ENCODE results near the gene BUB3.
"Not testable (repeated sequence)": the region's sequence is repeated elsewhere in the genome, so short reads cannot be mapped to it uniquely, and the experiment has no call there.

Gene BUB3

DNA sequence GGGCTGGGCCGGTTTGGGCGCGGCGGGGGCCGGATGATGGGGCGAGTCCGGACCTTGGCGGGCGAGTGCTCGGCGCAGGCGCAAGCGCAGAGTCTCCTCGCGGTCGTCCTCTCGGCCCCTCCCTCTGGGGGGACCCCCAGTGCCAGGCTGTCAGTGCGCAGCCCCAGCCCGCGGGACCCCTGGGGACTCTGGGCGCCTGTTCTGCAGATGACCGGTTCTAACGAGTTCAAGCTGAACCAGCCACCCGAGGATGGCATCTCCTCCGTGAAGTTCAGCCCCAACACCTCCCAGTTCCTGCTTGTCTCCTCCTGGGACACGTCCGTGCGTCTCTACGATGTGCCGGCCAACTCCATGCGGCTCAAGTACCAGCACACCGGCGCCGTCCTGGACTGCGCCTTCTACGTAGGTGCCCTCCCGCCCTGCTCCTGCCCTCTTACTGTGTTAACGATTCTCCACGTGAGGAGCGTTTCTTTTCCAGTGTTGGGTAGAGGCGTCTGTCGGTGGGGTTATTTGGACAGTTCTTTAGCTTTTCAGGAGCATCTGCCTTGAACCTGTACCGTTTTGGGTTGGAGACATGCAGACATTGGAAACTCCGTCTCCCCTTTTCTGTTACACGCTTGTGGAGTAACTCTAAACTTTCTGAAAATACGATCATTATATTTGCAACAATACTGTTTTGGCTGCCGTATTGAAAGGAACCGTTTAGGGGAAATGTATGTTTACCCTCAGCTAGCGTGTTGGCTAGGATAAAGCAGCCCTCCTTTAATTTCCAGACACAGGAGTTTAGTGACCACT is 706 bp downstream of the BUB3 start:
- peak; percentile 45 for DNase-seq

DNA sequence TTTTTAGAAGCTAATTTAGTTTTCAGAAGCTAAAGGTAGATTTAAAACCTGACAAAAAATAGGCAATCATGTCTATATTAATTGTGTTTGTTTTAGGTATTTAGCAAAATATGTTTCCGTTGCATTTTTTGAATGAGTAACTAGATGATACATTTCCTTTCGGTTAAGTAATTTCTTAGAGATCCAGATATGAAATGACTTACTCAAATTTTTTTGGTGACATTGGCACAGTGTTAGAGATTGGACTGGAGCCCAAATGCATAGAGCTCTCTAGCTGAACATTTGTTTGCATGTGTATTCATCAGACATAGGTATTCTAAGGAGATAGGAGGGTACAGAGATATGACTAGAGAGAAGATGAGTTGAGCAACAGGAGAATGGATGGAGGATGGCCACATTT is 1.9 kb downstream of the BUB3 start:
- DNase-seq: peak; percentile 36

DNA sequence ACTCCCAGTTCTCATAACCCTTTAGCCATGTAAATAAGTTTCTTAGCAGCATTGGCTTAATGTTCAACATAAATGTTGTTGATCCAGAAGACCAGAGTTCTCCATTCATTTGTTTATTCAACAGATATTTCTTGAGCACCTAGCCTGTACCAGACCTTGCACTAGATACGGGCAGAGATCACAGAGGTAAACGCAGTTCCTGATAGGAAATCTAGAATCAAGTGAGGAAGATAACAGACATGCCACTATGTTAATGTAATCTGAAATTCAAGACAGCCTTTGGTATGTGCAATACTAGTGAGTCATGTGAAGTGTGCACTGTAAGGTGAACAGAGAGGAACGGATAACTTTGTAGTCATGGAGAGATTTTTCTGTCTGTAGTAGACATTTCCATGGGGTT is 3.0 kb downstream of the BUB3 start:
- DNase-seq: peak; percentile 31

DNA sequence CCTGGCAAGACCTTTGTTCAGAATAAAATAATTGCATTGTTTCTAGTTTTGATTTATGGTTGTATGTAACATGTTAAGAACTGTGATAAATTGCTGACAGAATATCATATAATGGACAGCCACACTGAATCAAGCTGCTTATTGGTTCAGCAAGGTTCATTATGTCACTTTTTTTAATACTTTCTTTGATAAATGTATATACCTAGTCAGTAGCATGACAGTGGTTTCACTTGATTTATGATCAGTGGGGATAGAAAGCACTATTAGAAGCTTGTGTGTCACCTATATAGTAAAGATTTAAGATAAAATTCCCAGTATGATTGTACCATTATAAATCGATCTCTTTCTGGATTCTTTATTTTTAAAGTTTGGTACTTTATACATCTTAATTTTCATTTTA is 4.5 kb downstream of the BUB3 start:
- no peak for DNase-seq

DNA sequence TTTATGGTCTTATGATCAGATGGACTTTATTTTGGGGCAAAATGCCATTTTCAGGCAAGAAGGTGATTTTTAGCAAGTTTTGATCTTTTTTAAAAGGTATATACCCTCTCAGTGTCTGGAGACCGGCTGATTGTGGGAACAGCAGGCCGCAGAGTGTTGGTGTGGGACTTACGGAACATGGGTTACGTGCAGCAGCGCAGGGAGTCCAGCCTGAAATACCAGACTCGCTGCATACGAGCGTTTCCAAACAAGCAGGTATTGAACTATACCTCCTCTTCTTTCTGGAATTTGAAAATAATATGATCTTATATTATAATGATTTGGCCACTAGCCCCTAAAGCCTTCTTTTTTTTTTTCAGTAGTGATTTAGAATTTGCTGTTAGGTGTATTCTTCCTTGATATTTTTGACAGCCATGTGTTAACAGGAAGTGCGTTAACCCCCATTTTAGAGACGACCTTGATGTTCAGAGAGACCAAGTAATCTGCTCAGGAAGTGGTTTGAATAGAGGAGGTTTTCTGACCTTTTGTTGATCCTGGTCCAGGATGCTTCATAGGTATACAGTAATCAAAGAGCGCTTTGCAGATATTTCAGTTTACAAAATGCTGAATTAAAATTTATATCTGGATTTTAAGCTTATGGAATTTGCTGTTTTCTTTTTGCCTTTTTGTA is 6.2 kb downstream of the BUB3 start:
- DNase-seq: no peak

DNA sequence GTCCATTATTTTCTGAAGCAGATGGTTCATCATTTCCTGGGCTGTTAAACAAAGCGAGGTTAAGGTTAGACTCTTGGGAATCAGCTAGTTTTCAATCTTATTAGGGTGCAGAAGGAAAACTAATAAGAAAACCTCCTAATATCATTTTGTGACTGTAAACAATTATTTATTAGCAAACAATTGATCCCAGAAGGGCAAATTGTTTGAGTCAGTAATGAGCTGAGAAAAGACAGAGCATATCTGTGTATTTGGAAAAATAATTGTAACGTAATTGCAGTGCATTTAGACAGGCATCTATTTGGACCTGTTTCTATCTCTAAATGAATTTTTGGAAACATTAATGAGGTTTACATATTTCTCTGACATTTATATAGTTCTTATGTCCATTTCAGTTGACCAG is 10.1 kb downstream of the BUB3 start:
- DNase-seq: no peak

DNA sequence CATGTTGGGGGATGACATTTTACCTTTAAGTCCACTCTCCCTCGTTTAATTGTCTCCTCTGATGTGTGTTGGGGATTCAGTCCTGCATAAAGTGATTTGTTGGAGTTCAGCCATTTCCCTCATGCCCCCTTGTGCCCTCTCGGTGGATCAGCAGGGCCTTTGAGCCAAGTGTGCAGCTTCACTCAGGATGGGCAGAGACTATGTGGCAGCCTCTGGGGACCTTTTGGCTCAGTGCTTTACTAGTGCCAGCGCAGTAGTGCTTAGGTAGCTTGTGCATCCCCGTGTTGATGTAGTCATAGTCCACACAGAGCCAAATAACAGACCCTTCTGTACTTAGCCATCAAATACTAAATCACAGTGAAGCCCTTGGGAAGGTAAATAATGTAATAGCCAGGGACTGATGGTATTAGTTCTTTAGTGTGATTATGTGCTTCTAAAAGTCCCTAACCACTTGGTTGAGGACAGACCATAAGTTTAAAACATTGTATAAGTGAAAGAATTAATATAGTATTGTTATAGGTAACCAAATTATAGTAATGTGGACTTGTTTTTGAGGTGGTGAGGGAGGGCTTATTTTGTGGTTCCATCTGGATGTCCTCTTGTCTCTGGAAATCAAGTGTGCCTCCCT is 11.4 kb downstream of the BUB3 start:
- DNase-seq: no peak

DNA sequence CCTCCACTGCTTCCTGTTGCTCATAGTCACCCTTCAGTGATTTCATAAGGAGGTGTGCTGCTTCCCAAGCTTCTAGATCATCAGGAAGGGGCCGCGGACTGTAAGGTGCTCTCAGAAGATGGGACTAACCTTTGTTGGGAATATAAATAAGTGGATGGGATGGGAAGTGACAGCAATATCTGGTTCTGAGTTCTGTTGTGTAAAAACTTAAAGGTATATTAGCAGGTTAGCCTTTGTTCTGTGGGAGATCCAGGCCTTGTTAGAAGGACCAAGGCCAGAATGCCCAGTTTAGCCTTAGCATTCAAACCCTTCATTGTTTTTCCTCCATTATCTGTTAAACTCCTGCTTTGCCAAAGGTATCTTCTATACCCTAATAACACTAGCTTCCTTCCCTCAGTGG is 12.4 kb downstream of the BUB3 start:
- no peak for DNase-seq

DNA sequence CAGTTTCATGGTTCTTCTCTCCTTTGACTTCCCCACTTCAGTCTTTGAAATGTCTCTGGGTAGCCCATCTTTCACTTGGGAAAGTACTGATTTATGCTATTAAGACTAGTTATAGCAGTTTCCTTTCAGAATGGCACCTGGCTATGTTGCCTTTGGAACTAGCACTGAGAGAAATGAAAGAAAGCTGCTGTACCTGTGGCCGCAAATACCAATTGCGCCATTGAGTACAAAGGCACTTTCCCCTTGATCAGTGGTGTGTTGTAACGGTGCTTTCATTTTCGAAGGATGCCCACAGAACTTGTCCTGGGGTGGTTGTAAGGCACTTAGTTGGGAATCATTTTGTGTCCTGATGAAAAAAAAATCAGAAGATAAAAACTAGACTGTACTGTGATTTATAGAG is 16.8 kb downstream of the BUB3 start:
- no peak for DNase-seq

DNA sequence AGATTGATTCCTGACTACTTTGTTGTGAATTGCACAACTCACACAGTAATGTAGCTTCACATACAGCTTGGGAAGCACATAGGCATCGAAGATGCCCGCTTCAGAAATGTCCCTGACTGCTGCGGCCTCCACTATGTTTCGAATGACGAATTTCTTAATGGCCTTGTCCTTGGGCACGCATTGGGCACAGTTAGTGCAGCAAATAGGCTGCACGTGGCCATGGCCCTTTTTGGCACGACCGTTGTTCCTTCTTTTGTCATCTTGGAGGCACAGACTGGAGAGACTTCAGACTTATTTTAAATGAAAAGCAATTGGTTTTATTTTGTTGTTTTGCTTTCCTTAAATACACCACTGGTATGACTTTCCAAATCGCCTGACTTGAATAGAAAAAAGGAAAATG is 17.4 kb downstream of the BUB3 start:
- DNase-seq: not testable (repeated sequence)

DNA sequence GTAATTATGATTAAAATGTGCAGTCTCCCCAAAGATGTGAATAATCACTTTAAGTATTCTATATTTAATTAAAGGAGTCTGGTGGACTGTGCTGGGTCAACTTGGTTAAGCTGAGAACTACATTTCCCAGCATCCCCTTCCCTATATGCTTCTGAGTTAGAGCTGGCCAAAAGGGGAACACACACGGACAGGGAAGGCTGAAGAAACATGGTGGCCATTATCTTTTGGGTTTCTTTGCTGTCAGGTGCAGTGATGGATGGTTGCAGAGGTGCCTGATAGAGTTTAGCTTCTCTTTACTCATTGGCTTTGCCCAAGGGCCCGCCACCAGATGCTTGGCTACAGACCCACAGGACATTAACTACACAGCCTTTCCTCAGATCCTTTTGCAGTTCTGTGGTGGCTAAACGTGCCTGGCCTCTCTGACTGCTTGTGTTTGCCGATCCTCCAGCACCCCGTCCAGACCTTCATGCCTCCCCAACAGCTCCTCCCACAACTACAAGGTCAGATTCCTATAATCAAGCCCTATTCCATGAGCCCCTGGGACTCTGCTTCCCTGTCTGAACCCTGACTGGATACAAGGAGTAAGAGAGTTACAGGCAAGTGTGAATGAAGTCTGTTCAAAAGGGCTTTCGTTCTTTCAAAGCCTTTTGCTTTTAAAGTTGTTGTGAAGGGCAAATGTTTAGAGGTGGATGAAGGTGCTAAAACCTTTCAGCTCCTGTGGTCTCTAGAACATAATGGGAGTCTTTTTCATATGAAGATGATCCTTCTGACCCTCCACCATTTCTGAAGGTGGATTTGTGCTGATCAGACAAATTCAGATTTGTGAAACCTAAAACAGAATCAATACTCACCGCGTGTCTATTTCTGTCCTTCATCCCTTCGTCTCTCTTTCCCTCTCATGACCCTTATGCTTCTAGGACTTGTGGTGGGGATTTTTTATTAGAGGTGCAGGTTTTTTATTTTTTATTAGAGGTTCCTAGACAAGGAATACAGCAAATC is 21.5 kb downstream of the BUB3 start:
- DNase-seq: no peak

DNA sequence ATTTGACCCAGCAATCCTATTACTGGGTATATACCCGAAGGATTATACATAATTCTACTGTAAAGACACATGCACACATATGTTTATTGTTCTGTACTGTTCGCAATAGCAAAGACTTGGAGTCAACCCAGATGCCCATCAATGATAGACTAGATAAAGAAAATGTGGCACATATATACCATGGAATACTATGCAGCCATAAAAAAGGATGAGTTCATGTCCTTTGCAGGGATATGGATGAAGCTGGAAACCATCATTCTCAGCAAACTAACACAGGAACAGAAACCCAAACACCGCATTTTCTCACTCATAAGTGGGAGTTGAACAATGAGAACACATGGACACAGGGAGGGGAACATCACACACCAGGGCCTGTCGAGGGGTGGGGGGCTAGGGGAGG is 24.2 kb downstream of the BUB3 start:
- DNase-seq: not testable (repeated sequence)

DNA sequence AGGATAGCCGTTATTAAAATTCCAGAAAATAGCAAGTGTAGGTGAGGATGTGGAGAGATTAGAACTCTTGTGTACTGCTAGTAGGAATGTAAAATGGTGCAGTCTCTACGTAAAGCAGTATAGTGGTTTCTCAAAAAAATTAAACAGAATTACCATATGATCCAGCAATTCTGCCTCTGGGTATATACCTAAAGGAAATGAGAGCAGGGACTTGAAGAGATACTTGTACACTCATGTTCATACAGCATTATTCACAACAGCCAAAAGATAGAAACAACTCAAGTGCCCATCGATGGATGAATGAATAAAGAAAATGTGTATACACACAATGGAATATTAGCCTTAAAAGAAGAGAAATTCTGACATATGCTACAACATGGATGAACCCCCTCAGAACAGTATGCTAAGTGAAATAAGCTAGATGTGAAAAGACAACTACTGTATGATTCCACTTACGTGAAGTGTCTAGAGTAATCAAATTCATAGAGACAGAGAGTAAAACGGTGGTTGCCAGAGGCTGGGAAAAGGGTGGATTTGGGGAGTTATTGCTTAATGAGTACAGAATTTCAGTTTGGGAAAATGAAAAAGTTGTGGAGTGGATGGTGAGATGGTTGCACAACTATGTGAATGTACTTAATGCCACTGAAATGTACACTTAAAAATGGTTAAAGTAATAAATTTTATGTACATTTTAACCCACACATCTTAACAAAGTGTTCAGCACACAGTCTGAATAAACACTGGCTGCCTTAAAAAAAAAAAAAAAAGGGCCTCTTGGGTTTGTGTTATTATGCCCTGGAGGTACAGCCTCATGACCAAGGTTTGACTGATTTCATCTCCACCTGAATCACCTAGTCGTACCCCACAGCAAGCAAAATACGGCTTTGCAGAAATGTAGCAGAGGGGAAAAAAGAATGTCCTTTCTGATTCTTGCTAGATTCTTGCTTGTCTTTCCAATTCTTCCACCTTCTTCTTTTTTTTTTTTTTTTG is 26.2 kb downstream of the BUB3 start:
- no peak for DNase-seq

DNA sequence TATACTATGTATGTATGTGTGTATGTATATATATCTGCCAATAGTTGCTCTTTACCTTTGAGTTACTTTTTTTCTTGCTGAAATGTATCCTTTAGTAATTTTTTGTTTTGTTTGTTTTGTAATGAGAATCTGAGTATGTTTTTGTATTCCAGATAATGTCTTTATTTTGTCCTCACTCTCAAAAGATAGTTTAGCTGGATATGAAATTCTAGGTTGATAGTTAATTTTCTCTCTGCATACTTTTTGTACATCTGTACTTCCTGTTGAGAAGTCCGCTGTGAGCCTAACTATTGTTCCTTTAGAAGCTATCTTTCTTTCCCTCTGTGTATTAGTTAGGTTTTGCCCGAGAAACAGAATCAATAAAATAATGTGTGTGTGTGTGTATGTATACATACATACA is 29.5 kb downstream of the BUB3 start:
- DNase-seq: no peak

DNA sequence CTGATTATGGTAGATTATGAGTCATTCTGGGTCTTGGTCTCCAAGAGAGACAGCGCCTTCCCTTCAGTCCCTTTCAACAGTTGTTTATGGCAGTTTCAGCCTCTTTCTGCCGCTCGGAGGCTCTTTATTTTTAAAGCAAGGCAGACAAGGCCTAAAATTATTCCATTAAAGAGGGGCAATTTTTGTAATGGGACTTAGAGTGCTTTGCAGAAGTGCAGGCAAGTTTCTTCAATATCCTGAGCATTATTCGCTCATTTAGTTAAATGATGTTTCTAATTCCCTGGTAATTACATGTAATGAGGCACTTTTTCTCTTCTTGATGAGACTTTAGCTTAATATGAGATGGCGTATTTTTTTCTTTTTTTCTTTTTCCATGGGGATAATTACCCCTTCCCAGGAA is 33.6 kb downstream of the BUB3 start:
- no peak for DNase-seq

DNA sequence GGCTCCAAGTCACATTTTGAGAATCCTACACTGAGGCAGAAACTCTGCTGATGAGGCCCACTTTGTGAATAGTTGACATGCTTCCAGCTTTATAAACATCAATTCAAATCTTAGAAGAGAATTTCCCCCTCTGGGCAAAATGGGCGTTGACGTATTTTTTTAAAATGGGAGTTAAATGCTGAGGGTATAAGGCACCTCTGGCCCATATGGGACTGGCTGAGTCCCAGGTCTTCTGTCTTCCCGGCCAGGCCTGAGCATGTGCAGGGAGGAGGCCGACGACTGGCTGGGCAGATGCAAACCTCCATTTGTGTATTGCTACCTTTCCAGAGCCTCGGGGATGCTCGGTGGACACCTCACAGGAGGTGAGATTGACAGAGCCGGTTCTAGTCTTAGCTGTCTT is 37.7 kb downstream of the BUB3 start:
- DNase-seq: no peak

DNA sequence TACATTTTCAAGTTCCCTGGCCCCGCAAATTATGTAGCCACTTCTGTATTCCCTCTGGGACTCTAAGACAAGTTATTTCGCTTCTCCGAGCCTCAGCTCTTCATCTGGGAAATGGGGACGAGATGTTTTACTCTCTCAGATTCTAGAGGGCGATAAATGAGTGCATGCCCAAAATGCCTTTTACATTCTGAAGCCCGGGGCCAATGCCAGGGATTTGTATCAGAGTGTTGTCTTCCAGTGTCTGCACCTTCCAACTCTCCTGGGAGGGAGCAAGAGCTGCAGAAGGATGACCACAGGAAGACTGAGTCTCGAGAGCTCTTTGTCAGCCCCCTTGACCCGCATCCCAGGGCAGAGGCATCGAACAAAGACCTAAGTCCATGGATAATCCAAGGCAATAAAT is 39.9 kb downstream of the BUB3 start:
- no peak for DNase-seq

DNA sequence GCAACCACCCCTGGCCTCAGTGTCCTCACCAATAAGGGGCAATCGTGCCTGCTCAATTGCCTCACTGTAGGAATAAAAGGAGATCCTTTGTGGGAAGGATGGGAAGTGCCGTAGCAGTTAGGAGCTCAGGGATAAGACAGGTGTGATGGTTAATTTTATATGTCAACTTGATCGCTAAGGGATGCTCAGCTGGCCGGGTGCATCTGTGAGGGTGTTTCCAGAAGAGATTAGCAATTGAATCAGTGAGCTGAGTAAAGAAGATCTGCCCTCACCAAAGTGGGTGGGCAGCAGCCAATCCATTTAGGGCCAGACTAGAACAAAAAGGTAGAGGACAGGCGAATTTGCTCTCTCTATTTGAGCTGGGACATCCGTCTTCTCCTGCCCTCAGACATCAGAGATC is 46.3 kb downstream of the BUB3 start:
- no peak for DNase-seq

DNA sequence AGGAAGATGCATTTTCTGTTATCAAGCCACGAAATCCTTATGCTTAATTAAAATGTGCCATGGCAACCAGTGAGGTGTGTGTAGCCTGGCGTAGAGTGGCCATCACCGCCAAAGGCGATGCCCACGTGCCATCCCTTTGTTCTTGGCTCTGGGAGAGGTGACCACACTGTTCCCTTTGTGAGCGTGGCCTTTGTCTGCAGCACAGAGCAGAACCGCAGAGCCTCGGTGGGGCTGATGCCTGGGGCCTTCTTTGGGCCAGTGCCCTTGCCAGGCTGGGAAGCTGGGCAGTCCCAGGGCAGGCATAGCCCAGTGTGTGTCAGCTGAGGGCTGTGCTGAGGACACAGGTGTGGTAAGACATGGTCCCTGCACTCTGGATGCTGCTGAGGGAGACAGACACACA is 48.3 kb downstream of the BUB3 start:
- DNase-seq: no peak

DNA sequence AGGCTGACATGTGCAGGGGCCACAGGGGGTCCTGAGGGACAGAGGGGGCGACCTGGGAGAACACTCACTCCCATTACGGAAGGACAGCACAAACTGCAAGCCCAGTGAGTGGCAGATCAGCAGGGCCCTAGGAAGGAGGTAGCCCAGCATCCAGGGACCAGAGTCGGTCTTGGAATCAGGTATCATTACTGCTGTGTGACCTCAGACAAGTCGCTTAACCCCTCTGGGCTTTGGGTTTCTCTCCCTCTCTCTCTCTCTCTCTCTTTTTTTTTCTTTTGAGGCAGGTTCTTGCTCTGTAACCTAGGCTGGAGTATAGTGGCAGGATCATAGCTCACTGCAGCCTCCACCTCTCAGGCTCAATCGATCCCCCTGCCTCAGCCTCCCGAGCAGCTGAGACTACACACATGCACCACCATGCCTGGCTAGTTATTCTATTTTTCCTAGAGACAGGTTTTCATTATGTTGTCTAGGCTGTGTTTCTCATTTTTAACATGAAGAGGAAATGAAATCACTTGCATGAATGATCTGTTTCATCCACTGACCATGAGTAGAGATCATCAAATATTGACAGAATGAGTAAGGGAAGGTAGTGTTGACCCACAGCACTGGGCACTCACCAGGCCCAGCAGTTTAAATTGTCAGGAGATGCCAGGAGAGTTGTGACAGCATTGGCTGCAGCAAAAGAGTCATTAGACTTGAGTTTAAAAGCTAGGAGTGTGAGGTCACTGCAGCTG is 49.4 kb downstream of the BUB3 start:
- no peak for DNase-seq

DNA sequence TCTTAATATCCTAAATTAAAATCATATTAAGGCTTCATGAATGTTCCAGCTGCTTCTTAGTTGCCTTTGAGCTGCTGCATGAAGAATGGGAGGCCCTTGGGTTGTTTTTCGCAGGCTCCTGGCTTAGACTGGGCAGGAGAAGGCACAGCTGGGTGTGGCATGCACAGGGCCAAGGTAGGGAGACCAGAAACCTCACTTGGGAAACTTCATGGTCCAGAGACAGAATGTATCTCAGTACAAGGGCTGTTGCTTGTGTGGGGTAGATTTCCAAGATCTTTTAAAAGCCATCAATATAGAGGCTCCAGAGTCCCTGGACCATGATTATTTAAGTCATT is 49.9 kb downstream of the BUB3 start:
- no peak for DNase-seq

All from fibroblast of skin of right quadriceps (primary cell).